22Rv1 (cell line): ENCODE results near the gene SH3TC1.

Experiments
- ZFX ChIP-seq: fragments of 450-650 bp; IDR thresholded peaks from 2 replicates; pipeline ENCODE4 v1.6.1; 2017; ENCODE audit warnings: antibody characterized with exemption, borderline replicate concordance
- TF ChIP-seq, protein P1 (sequence below): fragments of 450-650 bp; IDR thresholded peaks from 2 replicates; pipeline ENCODE4 v1.5.1; 2017; ENCODE audit warnings: mild to moderate bottlenecking

DNA sequence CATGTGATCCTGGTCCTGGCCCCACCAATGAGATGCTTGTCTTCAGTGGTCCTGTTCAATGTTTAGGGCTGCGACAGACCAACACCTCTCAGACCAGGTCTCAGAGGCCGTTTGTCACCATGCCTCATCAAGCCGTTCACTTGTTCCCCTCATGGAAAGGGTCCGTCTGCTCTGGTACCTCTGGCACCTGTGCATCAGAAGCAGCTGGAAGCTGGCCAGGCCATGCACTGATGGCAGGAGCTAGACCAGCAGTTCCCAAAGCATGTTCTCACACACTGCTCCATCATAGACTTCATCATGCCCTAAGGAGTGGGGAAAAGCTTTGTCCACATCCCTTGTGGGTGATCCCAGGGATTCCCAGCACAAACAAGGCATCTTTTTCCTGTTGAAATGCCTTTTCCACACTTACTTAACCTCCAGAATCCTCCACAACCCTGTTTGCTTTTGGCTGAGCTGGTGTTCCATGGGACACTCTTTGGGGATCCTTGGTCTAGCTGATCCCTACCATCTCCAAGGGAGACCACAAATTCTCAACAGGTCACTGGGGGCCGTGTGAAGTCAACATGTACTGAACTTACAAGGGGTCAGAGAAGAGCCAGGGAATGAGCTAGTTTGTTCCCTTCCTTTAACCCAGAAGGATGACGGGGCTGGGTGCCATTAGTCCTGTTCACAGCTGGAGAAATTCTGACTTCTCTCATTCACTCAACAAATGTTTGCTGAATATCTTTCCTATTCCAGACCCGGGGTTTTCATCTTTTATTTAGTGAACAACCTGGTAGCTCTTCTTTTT is 21.8 kb downstream of the SH3TC1 start:
- TF ChIP-seq, protein P1, sequence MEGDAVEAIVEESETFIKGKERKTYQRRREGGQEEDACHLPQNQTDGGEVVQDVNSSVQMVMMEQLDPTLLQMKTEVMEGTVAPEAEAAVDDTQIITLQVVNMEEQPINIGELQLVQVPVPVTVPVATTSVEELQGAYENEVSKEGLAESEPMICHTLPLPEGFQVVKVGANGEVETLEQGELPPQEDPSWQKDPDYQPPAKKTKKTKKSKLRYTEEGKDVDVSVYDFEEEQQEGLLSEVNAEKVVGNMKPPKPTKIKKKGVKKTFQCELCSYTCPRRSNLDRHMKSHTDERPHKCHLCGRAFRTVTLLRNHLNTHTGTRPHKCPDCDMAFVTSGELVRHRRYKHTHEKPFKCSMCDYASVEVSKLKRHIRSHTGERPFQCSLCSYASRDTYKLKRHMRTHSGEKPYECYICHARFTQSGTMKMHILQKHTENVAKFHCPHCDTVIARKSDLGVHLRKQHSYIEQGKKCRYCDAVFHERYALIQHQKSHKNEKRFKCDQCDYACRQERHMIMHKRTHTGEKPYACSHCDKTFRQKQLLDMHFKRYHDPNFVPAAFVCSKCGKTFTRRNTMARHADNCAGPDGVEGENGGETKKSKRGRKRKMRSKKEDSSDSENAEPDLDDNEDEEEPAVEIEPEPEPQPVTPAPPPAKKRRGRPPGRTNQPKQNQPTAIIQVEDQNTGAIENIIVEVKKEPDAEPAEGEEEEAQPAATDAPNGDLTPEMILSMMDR = no peak
- no peak for TF ChIP-seq ZFX
